Thoracic aorta (tissue), 2 donors: ENCODE results near the gene LSM5. TPM values are rescaled to one million over a fixed set of nuclear protein-coding genes. Genes with fewer than 3 reads are reported as not detected.
A peak's percentile ranks its signal among the peaks of the same experiment; 100 is the strongest.

ENCODE experiments used
- ATAC-seq: fragments of 150-250 bp; one replicate; pipeline ENCODE4 v1.8.0; 2017; ENCODE audit warnings: low read depth; ENCODE audit not compliant: insufficient number of reproducible peaks, low FRiP score
- DNase-seq: peaks from one replicate; pipeline ENCODE4 v3.0.0-alpha.2; 2020; ENCODE audit warnings: low spot score
- H3K27ac ChIP-seq, 2 donors: fragments of 200-600 bp; sonication (generic); 1 replicate in 1 of 2; 2 replicates in 1 of 2; pipeline ENCODE4 v1.5.1; 2016; ENCODE audit warnings: mild to moderate bottlenecking in 2 of 2, moderate library complexity in 2 of 2
- H3K27me3 ChIP-seq: fragments of 200-600 bp; sonication (generic); replicated peaks from 2 replicates; pipeline ENCODE4 v1.6.0; 2016; ENCODE audit warnings: mild to moderate bottlenecking; ENCODE audit not compliant: insufficient read depth
- H3K36me3 ChIP-seq: fragments of 200-600 bp; sonication (generic); one replicate; pipeline ENCODE4 v1.5.1; 2016
- H3K4me1 ChIP-seq, 2 donors: fragments of 200-600 bp; sonication (generic); 1 replicate in 1 of 2; 2 replicates in 1 of 2; pipeline versions ENCODE4 v1.5.1 to v1.6.0; 2016; ENCODE audit warnings: low read depth in 2 of 2, mild to moderate bottlenecking in 1 of 2; ENCODE audit not compliant: control insufficient read depth in 1 of 2
- H3K4me3 ChIP-seq: fragments of 200-600 bp; sonication (generic); 2 replicates; pipeline ENCODE4 v1.5.1; 2016; ENCODE audit warnings: mild to moderate bottlenecking
- H3K9me3 ChIP-seq: fragments of 200-600 bp; sonication (generic); 2 replicates; pipeline ENCODE4 v1.5.1; 2016
- CTCF ChIP-seq: fragments of 200-600 bp; sonication (generic); IDR thresholded peaks from one replicate; pipeline ENCODE4 v1.5.1; 2019; ENCODE audit warnings: antibody characterized with exemption
- total RNA-seq, 2 donors: library from RNA; depleted of rRNA; stranded (reverse); fragments of >200 nt; gene quantifications; one replicate each; pipeline versions ENCODE4 v1.1.0 to v1.2.3, GENCODE V29; 2016

Gene LSM5
- total RNA-seq, 2 donors from 2014 or later: 9.2 to 11.3 TPM

- Histone ChIP-seq H3K27ac (peak overlapping the region; percentile 92 to 97), H3K36me3 (no peaks in the 10 kb centered on the region), H3K27me3 (no peaks in the 10 kb centered on the region), H3K9me3 (no peaks in the 10 kb centered on the region), H3K4me3 (peak overlapping the region; percentile 99), H3K4me1 (peaks cover 20 to 27% of the 10 kb centered on the region in 2 donors)
- no peak for TF ChIP-seq CTCF
- ATAC-seq (no peak), DNase-seq (no peak)
These were observed 6.1 kb upstream of the LSM5 start for GRCh38 chr7:32496052-32496813.

- Histone ChIP-seq H3K4me1 (peaks cover 15 to 23% of the 10 kb centered on the region in 2 donors), H3K36me3 (no peaks in the 10 kb centered on the region), H3K4me3 (peak within 1 kb of the TSS; percentile 99), H3K27me3 (no peaks in the 10 kb centered on the region), H3K27ac (peak within 1 kb of the TSS; percentile 92 to 97), H3K9me3 (no peaks in the 10 kb centered on the region)
- peak; percentile 92 for ATAC-seq
- peak; percentile 93 for DNase-seq
- TF ChIP-seq CTCF: no peak
These were observed 5.3 kb upstream of the LSM5 start, which contains the start of gene AVL9 for GRCh38 chr7:32495298-32496051. AVL9 (plus strand) TSS chr7:32495489; CDS start chr7:32495710, 221 bp downstream.

- H3K9me3 ChIP-seq: no peaks in the 10 kb centered on the region
- no peak for ATAC-seq
- DNase-seq: no peak
- H3K27me3 ChIP-seq: no peaks in the 10 kb centered on the region
- H3K4me3 ChIP-seq: peak overlapping the region; percentile 99
- H3K27ac ChIP-seq: peak overlapping the region; percentile 49 to 58
- H3K36me3 ChIP-seq: no peaks in the 10 kb centered on the region
- TF ChIP-seq CTCF: no peak
- peaks cover 13 to 22% of the 10 kb centered on the region in 2 donors for H3K4me1 ChIP-seq
These were observed 4.7 kb upstream of the LSM5 start for GRCh38 chr7:32494946-32495297.

- H3K27me3 ChIP-seq: no peaks in the 10 kb centered on the region
- ATAC-seq: no peak
- H3K4me3 ChIP-seq: peak overlapping the region; percentile 78
- H3K9me3 ChIP-seq: no peaks in the 10 kb centered on the region
- TF ChIP-seq CTCF: no peak
- DNase-seq: no peak
- peaks cover 4 to 24% of the 10 kb centered on the region in 2 donors for H3K4me1 ChIP-seq
- peaks cover 10% of the 10 kb centered on the region for H3K36me3 ChIP-seq
- peak overlapping the region; percentile 69 to 74 for H3K27ac ChIP-seq
These were observed 423 bp downstream of the LSM5 start for GRCh38 chr7:32489788-32490126.

- Histone ChIP-seq H3K9me3 (no peaks in the 10 kb centered on the region), H3K4me1 (no peaks in the 10 kb centered on the region), H3K36me3 (peaks cover 6% of the 10 kb centered on the region), H3K27ac (no peak overlapping the region), H3K27me3 (no peaks in the 10 kb centered on the region), H3K4me3 (no peak overlapping the region)
- no peak for TF ChIP-seq CTCF
- ATAC-seq (no peak), DNase-seq (no peak)
These were observed 8.3 kb downstream of the LSM5 start for GRCh38 chr7:32481921-32482320.
